ENCODE results near the gene PRELP. TPM values are rescaled to one million over a fixed set of nuclear protein-coding genes. Genes with fewer than 3 reads are reported as not detected.

Gene PRELP
- total RNA-seq, 1 experiment from 2014 or later, result not detected

DNA sequence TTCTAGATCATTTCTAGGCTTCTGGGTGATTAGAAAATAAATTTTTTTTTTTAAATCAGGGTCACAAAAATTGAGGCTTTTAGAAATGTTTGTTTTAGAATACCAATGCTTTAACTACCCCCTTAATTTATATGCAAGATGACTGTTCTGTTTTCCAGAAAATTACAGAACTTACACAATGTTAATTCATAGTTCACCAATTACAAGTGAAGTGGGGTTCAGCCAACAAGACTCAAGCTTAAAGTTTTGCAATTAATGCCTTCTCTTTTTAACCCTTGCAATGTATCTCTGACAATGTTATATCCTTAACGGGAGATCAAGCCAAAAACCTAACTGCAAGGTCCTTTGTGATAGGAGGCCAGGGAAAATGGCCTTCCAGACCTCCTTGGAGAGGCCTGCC is 5.6 kb downstream of the PRELP start:
- DNase-seq (ENCODE audit: low read depth, low spot score) (no peak), ATAC-seq (no peak)
- Histone ChIP-seq H3K27me3 (ENCODE audit: control insufficient read depth, insufficient read depth, low read length) (peaks cover 11% of the 10 kb centered on the region), H3K9me3 (ENCODE audit: control insufficient read depth, insufficient read depth, low read depth, low read length) (no peaks in the 10 kb centered on the region), H3K27ac (ENCODE audit: low read length) (no peak overlapping the region), H3K4me3 (ENCODE audit: low read depth in 2 of 2, low read length in 2 of 2) (no peak overlapping the region), H3K36me3 (ENCODE audit: control insufficient read depth, insufficient read depth, low read length) (no peaks in the 10 kb centered on the region), H3K4me1 (ENCODE audit: control insufficient read depth, insufficient read depth, low read length) (no peaks in the 10 kb centered on the region)
- intact Hi-C loops (cut with micrococcal nuclease; ENCODE audit: unreplicated experiment), result no loop called here
- TF ChIP-seq POLR2AphosphoS5 (IDR thresholded peaks at IDR 0.05; ENCODE audit: low read depth, low read length), result no peak
- TF ChIP-seq, protein P1, sequence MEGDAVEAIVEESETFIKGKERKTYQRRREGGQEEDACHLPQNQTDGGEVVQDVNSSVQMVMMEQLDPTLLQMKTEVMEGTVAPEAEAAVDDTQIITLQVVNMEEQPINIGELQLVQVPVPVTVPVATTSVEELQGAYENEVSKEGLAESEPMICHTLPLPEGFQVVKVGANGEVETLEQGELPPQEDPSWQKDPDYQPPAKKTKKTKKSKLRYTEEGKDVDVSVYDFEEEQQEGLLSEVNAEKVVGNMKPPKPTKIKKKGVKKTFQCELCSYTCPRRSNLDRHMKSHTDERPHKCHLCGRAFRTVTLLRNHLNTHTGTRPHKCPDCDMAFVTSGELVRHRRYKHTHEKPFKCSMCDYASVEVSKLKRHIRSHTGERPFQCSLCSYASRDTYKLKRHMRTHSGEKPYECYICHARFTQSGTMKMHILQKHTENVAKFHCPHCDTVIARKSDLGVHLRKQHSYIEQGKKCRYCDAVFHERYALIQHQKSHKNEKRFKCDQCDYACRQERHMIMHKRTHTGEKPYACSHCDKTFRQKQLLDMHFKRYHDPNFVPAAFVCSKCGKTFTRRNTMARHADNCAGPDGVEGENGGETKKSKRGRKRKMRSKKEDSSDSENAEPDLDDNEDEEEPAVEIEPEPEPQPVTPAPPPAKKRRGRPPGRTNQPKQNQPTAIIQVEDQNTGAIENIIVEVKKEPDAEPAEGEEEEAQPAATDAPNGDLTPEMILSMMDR (IDR thresholded peaks at IDR 0.05), result no peak
- TF ChIP-seq TCF7L2 (IDR thresholded peaks at IDR 0.05; ENCODE audit: low read depth, low read length), result no peak
- TF ChIP-seq, protein P2, sequence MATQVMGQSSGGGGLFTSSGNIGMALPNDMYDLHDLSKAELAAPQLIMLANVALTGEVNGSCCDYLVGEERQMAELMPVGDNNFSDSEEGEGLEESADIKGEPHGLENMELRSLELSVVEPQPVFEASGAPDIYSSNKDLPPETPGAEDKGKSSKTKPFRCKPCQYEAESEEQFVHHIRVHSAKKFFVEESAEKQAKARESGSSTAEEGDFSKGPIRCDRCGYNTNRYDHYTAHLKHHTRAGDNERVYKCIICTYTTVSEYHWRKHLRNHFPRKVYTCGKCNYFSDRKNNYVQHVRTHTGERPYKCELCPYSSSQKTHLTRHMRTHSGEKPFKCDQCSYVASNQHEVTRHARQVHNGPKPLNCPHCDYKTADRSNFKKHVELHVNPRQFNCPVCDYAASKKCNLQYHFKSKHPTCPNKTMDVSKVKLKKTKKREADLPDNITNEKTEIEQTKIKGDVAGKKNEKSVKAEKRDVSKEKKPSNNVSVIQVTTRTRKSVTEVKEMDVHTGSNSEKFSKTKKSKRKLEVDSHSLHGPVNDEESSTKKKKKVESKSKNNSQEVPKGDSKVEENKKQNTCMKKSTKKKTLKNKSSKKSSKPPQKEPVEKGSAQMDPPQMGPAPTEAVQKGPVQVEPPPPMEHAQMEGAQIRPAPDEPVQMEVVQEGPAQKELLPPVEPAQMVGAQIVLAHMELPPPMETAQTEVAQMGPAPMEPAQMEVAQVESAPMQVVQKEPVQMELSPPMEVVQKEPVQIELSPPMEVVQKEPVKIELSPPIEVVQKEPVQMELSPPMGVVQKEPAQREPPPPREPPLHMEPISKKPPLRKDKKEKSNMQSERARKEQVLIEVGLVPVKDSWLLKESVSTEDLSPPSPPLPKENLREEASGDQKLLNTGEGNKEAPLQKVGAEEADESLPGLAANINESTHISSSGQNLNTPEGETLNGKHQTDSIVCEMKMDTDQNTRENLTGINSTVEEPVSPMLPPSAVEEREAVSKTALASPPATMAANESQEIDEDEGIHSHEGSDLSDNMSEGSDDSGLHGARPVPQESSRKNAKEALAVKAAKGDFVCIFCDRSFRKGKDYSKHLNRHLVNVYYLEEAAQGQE (IDR thresholded peaks at IDR 0.05; ENCODE audit: insufficient read depth in 1 of 2, low read depth in 2 of 2, low read length in 1 of 2), result no peak
- TF ChIP-seq SIN3A (IDR thresholded peaks at IDR 0.05; ENCODE audit: borderline replicate concordance, insufficient read depth, low read depth, low read length), result no peak
- BruUV-seq (replicated peaks), result no TSS peak
- in situ Hi-C loops (cut with HindIII; ENCODE audit: low pct_unique_long_range_greater_than_20kb, low sequenced_read_pairs), result no loop called here
- POLR2A ChIA-PET, result no interaction called here
- CTCF ChIA-PET, result no interaction called here

DNA sequence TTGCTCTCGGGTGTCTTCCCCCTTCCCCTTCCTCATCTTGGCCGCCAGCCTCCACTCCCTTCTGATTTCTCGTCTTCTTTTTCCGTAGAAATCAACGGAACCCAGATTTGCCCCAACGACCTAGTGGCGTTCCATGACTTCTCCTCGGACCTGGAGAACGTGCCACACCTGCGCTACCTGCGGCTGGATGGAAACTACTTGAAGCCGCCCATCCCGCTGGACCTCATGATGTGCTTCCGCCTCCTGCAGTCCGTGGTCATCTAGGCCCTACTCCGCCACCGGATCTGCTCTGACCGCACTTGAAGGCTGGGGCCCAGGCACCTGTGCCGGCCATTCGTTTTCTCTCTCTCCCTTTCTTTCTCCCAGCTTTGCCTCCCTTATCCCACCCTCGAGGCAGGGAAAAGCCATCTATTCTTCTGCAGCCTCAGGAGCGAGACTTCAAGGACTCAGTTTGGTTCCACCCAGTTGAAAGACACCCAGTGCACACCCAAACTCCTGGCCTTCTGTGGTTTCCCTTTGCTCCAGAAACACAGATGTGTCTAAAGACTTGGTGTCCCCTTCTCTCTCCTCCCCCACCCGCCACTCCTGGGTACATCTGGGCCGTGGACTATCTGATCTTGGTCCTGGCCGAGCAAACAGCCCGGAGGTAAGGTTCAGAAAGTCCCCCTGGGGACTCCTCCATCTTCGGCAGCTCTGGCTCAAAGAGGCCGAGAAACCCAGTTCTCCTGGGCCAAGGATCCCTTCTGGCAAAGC is 11.2 kb downstream of the PRELP start:
- in situ Hi-C loops (cut with HindIII; ENCODE audit: low pct_unique_long_range_greater_than_20kb, low sequenced_read_pairs) (no loop called here), intact Hi-C loops (cut with micrococcal nuclease; ENCODE audit: unreplicated experiment) (loop anchor here (1.0 kb wide), 1 partner anchor 146 kb away; no protein-coding TSS in a partner anchor)
- no TSS peak for BruUV-seq (replicated peaks)
- Histone ChIP-seq H3K27me3 (ENCODE audit: control insufficient read depth, insufficient read depth, low read length) (peaks cover 6% of the 10 kb centered on the region), H3K4me1 (ENCODE audit: control insufficient read depth, insufficient read depth, low read length) (no peaks in the 10 kb centered on the region), H3K36me3 (ENCODE audit: control insufficient read depth, insufficient read depth, low read length) (no peaks in the 10 kb centered on the region), H3K27ac (ENCODE audit: low read length) (no peak overlapping the region), H3K4me3 (ENCODE audit: low read depth in 2 of 2, low read length in 2 of 2) (no peak overlapping the region), H3K9me3 (ENCODE audit: control insufficient read depth, insufficient read depth, low read depth, low read length) (no peaks in the 10 kb centered on the region)
- DNase-seq (ENCODE audit: low read depth, low spot score) (no peak), ATAC-seq (0 out of 2 replicates have a peak, but pooled peaks have one; percentile 5)
- ChIA-PET POLR2A (no interaction called here), CTCF (interaction anchor here (2.3 kb wide), 1 partner anchor 147 kb away, joined by 11 read pairs; no protein-coding TSS in a partner anchor)
- TF ChIP-seq SIN3A (IDR thresholded peaks at IDR 0.05; ENCODE audit: borderline replicate concordance, insufficient read depth, low read depth, low read length) (no peak), POLR2AphosphoS5 (IDR thresholded peaks at IDR 0.05; ENCODE audit: low read depth, low read length) (no peak), TCF7L2 (IDR thresholded peaks at IDR 0.05; ENCODE audit: low read depth, low read length) (no peak)
- TF ChIP-seq, protein P1 (IDR thresholded peaks at IDR 0.05), result no peak
- TF ChIP-seq, protein P2 (IDR thresholded peaks at IDR 0.05; ENCODE audit: insufficient read depth in 1 of 2, low read depth in 2 of 2, low read length in 1 of 2), result no peak
